B cell (primary cell): Measurements from ENCODE around the gene CCR3.

Source experiments
- CTCF ChIP-seq: fragments of 200-600 bp; IDR thresholded peaks from one replicate; pipeline ENCODE4 v1.8.0; 2022; ENCODE audit warnings: antibody characterized with exemption, mild to moderate bottlenecking
- EZH2 ChIP-seq: IDR thresholded peaks from 2 replicates; pipeline ENCODE4 v1.6.1; 2012; ENCODE audit warnings: borderline replicate concordance, low read depth, mild to moderate bottlenecking, moderate library complexity, low read length; ENCODE audit not compliant: insufficient read depth, poor library complexity, severe bottlenecking

- TF ChIP-seq CTCF (no peak), EZH2 (no peak)
Measured at GRCh38 chr3:46277476-46277875, 35.2 kb downstream of the CCR3 start.
